Measurements from ENCODE around the gene ADCY1.

- TF ChIP-seq CTCF (conservative IDR thresholded peaks at IDR 0.05 in 1 of 2, IDR thresholded peaks at IDR 0.05 in 1 of 2; ENCODE audit: low read depth in 1 of 2, low read length in 2 of 2) (no peak), EZH2 (IDR thresholded peaks at IDR 0.05; ENCODE audit: low read length, missing control alignments) (no peak)
Observed at GRCh38 chr7:45585628-45586027, 11.5 kb downstream of the ADCY1 start.
